Muscle of back (tissue), 11 donors: ENCODE data around the gene BAIAP2. TPM values are rescaled to one million over a fixed set of nuclear protein-coding genes. Genes with fewer than 3 reads are reported as not detected.

Experiments used
- DNase-seq, 3 donors: peaks; one replicate each; pipeline versions ENCODE4 v3.0.0 to v3.0.0-alpha.2; 2013
- polyA plus RNA-seq, 10 donors: library from polyadenylated mRNA; unstranded; fragments of 120-200 nt; gene quantifications; one replicate each; pipeline ENCODE4 v1.2.1, GENCODE V29; 2013; ENCODE audit not compliant: insufficient read length in 10 of 10

The BAIAP2 gene
- polyA plus RNA-seq, 10 donors: 12.1 to 25.2 (median 16.6) TPM

DNA sequence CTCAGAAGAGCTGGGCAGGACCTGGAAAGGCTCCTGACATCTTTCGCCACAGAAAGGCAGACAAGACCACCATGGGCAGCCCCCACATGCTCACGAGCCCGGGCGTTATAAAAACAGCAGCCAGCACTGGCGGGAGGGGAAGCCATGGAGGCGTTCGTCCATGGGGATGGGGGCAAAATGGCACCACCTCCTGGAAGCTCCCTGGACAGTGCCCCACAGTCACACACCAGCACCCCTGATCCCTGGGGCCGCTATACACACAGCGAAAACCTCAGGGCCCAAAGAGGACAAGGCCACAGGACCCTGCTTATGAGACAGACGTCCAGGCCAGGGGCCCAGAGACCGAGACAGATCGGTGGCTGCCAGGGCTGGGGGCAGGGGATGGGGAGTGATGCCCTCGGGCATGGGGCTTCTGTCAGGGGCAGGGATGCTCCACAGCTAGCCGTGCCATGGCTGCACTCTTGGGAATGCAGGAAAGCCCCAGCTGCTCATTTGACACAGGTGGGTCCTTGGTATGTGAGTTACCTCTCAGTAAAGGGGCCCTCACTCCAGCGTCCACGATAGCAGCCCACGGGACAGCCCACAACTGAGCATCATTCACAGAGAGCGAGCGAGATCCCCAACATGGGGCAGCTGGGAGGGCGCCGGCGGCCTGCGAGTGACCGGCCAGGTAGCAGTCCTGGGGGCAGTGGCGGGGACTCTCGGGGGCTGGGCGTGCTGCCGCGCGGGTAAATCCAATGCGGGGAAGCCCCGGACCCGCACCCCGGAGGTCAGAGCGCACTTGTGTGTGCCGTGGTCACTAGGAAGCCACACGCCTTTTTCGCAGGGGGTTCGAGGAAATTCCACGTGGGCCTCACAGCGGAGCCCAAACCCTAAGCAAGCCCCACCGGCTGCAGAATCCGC, 124.0 kb downstream of the BAIAP2 start:
- DNase-seq: no peak

GRCh38 chr17:81159611-81160265, 124.8 kb downstream of the BAIAP2 start:
- DNase-seq: no peak

DNA sequence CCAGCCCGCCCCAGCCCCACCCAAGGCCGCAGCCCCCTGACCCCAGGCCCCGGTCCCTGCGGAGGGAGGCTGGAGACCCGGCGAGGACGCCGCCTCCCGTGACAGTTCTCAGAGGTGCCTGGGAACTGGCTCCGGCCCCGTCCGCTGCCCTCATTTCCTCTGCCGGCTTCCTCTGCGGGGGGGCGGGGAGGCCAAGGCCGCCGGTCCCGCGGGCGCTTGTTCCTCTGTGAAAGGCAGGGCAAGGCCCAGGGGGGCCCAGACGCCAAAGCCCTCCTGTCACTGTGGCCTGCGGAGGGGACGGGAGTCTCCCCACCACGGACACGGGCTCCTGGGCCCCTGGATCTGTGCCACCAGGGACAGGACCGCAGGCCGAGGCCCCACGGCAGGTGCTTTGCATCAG, 125.4 kb downstream of the BAIAP2 start:
- DNase-seq: peak in 1 of 3 donors; percentile 34

- no peak for DNase-seq
Measured at GRCh38 chr17:81160747-81161453, 125.9 kb downstream of the BAIAP2 start.

GRCh38 chr17:81161536-81161935, 126.6 kb downstream of the BAIAP2 start:
- DNase-seq: no peak

DNA sequence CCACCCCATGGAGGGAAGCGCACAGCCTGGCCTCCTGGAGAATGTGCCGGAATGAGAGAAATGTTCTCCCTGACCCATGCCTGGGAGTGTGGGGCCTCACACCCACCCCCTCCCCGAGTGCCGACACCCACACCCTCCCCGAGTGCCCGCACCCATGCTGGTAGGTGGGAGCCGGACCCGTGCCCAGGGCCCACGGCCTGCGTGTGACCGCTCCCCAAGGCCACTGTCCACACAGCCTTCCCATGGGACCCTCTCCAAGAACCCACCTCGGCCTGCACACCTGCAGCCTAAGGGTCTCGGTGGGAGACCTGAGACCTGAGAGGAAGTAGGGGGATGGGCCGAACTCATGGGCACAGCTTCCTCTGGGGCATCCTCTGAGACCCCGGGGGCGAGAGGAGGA, 127.0 kb downstream of the BAIAP2 start:
- DNase-seq: no peak

GRCh38 chr17:81162491-81162890, 127.5 kb downstream of the BAIAP2 start:
- no peak for DNase-seq

DNA sequence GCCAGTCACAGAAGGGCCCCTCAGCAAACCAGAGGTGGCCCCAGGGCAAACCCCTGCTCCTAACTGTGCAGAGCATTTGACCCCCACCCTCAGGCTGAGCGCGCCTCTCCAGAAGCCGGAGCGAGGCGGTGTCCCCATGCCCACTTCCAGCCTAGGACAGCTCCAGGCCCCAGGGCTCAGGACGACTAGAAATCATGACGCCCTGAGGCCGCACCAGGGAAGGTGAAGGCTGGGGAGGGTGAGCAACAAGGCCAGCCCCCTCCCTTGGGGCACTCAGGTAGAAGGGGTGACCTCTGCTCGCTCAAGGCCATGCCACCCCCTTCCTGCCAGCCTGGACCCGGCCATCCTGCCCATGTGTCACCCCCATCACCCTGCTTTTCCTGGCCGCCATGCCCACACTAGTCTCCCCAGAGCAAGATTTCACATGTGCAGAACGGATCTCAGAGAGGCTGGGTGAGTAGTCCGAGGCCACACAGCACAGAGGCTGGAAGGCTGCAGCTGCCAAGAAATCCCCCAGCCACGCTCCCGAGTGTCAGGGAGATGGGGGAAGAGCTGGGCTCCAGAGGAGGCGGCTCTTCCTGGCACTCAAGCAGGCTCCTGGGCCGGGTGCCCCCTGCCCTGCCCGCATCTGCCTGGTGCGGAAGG, 128.2 kb downstream of the BAIAP2 start:
- DNase-seq: no peak

DNA sequence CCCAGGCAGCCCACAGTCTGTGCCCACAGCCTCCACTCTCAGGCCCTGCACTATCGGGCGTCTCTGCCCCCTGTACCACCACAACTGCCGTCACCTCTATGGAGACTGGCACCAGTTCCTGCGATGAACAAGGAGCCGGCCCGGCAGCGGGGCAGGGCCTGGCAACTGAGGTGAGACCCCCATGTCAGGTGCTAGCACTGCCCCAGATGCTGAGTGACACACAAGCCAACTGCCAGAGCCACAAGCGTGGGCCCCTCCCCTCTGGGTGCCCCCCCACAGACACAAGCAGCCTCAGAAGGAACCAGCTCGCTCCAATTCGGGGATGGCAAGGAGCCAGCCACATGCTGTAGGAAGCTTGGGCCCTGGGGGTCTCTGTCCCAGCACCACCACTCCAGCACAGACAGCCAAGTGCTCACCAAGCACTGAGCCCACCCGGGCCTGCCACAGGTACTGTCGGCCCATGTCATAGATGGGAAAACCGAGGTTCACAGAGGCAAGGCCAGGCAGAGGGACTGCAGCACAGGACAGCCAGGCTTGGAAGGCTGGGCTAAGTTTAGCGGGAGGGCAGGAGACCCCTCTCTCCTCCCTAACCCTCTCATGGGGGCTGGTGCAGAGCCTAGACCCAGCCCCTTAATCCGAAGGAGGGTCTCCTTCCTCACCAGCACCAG, 128.9 kb downstream of the BAIAP2 start:
- DNase-seq: no peak

- peak in 2 of 3 donors; percentile 55 to 76 for DNase-seq
Measured at GRCh38 chr17:81164371-81165245, 129.7 kb downstream of the BAIAP2 start.

- DNase-seq: peak in 1 of 3 donors; percentile 62
Measured at GRCh38 chr17:81165246-81166032, 130.5 kb downstream of the BAIAP2 start, which contains the start of gene PVALEF. Gene PVALEF, plus strand, starts transcription at chr17:81165507. Its CDS starts 15,720 bp downstream, at chr17:81181227.

DNA sequence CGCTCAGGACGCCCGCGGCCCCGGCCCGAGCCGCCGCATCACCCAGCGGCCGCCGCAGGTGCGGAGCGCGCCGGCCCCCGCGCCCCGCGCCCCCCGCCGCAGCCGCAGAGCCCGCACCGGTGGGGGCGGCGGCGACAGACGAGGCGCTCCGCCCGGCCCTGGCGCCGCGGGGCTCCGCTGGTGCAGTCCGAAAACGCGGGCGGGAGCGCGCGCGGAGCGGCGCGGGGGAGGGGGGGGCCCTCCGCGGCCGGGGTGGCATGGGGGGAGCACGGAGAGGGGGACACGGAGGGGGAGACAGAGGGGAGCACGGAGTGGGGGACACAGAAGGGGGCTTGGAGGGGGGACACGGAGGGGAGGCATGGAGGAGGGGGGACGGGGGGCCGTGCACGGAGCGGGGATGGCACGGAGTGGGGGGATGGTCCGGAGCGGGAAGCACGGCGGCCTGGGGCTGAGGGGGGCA, 131.1 kb downstream of the BAIAP2 start, which contains the start of gene AATK:
AATK (minus strand) TSS at position 189 of the 460 bp plus-strand sequence. CDS start 229 bp downstream, outside the sequence.
- no peak for DNase-seq

Other genes with a start within 250 kb of the BAIAP2 start
- gene CHMP6, start 43.3 kb upstream of the BAIAP2 start, polyA plus RNA-seq: 10 to 100 TPM; 17.0 to 26.6 (median 24.9) TPM
- under 1 TPM; 0.13 to 0.86 (median 0.43) TPM for gene PVALEF, start 130.4 kb downstream of the BAIAP2 start, polyA plus RNA-seq
- 10 to 100 TPM in 3 of 10 donors, 1 to 10 TPM in 7; 6.9 to 12.0 (median 8.9) TPM for gene AATK, start 131.1 kb downstream of the BAIAP2 start, polyA plus RNA-seq
- gene CEP131, start 187.8 kb downstream of the BAIAP2 start, polyA plus RNA-seq: 10 to 100 TPM in 4 of 10 donors, 1 to 10 TPM in 6; 7.1 to 14.4 (median 9.2) TPM
- gene TEPSIN, start 203.9 kb downstream of the BAIAP2 start, polyA plus RNA-seq: 10 to 100 TPM in 9 of 10 donors, 1 to 10 TPM in 1; 7.7 to 14.8 (median 11.6) TPM
- gene NDUFAF8, start 204.2 kb downstream of the BAIAP2 start, polyA plus RNA-seq: 10 to 100 TPM; 33.4 to 52.8 (median 42.1) TPM